Prostate gland (tissue), 2 donors: ENCODE data around the gene CLDN20. TPM values are rescaled to one million over a fixed set of nuclear protein-coding genes. Genes with fewer than 3 reads are reported as not detected.

Source experiments
- DNase-seq: peaks from one replicate; pipeline ENCODE4 v3.0.0-alpha.2; 2019; ENCODE audit warnings: low spot score
- H3K27ac ChIP-seq, 2 donors: fragments of 200-600 bp; sonication (generic); 2 replicates each; pipeline ENCODE4 v1.5.1; 2017 to 2019
- H3K27me3 ChIP-seq: fragments of 200-600 bp; sonication (generic); replicated peaks from 2 replicates; pipeline ENCODE4 v1.5.1; 2019; ENCODE audit not compliant: insufficient read depth
- H3K36me3 ChIP-seq, 2 donors: fragments of 200-600 bp; sonication (generic); 1 replicate in 1 of 2; 2 replicates in 1 of 2; pipeline versions ENCODE4 v1.5.1 to v1.8.1; 2017 to 2019
- H3K4me1 ChIP-seq: fragments of 200-600 bp; sonication (generic); replicated peaks from 2 replicates; pipeline ENCODE4 v1.5.1; 2019
- H3K4me3 ChIP-seq, 2 donors: fragments of 200-600 bp; sonication (generic); 2 replicates each; pipeline ENCODE4 v1.5.1; 2017 to 2019
- H3K9me3 ChIP-seq: fragments of 200-600 bp; sonication (generic); 2 replicates; pipeline ENCODE4 v1.5.1; 2017
- CTCF ChIP-seq, 4 experiments: fragments of 200-600 bp in 2 of 4; fragments of 450-650 bp in 2 of 4; sonication (generic) in 2 of 4; IDR thresholded peaks; 1 replicate in 3 of 4; 2 replicates in 1 of 4; pipeline ENCODE4 v1.5.1; 2016 to 2019; ENCODE audit warnings: antibody characterized with exemption in 4 of 4, mild to moderate bottlenecking in 2 of 4, moderate library complexity in 2 of 4
- POLR2A ChIP-seq: fragments of 450-650 bp; IDR thresholded peaks from one replicate; pipeline ENCODE4 v1.6.1; 2016; ENCODE audit warnings: antibody characterized with exemption, mild to moderate bottlenecking
- POLR2AphosphoS5 ChIP-seq: sonication (generic); formaldehyde crosslinking; IDR thresholded peaks from one replicate; pipeline ENCODE4 v1.6.1; 2017; ENCODE audit warnings: antibody characterized with exemption
- WGBS: methylation state at CpG from one replicate; pipeline ENCODE4 v1.1.5; 2018; 5-methylcytosine and 5-hydroxymethylcytosine counted together
- intact Hi-C: fragments of 100-400 bp; cut with DNase I; formaldehyde crosslinking; loops from one replicate; pipeline ENCODE4 v1.14.2; 2022
- total RNA-seq, 2 donors: library from RNA; depleted of rRNA; stranded (reverse); fragments of >200 nt; gene quantifications; one replicate each; pipeline ENCODE4 v1.1.0, GENCODE V29; 2016

CLDN20 gene
- total RNA-seq, 2 donors from 2014 or later: not detected

GRCh38 chr6:155256122-155256795, 7.6 kb upstream of the CLDN20 start:
- WGBS: 77% methylated on average over 12 of the region's 13 CpGs
- H3K4me3 ChIP-seq: no peak overlapping the region
- no peaks in the 10 kb centered on the region for H3K9me3 ChIP-seq
- TF ChIP-seq POLR2A: no peak
- no peak for TF ChIP-seq CTCF (IDR thresholded peaks at IDR 0.05)
- no peak for TF ChIP-seq POLR2AphosphoS5
- intact Hi-C loops: no loop called here
- no peak for DNase-seq
- H3K27me3 ChIP-seq: no peaks in the 10 kb centered on the region
- no peaks in the 10 kb centered on the region for H3K36me3 ChIP-seq
- H3K27ac ChIP-seq: no peak overlapping the region
- no peaks in the 10 kb centered on the region for H3K4me1 ChIP-seq

- 96% methylated on average over 9 of the region's 9 CpGs for WGBS
- Histone ChIP-seq H3K4me1 (no peaks in the 10 kb centered on the region), H3K9me3 (no peaks in the 10 kb centered on the region), H3K36me3 (no peaks in the 10 kb centered on the region), H3K4me3 (no peak overlapping the region), H3K27ac (no peak overlapping the region), H3K27me3 (no peaks in the 10 kb centered on the region)
- intact Hi-C loops: no loop called here
- no peak for DNase-seq
- no peak for TF ChIP-seq CTCF (IDR thresholded peaks at IDR 0.05)
- no peak for TF ChIP-seq POLR2AphosphoS5
- TF ChIP-seq POLR2A: no peak
Measured at GRCh38 chr6:155257796-155258195, 6.0 kb upstream of the CLDN20 start.

GRCh38 chr6:155259204-155259603, 4.6 kb upstream of the CLDN20 start:
- no peak overlapping the region for H3K27ac ChIP-seq
- H3K4me1 ChIP-seq: no peaks in the 10 kb centered on the region
- DNase-seq: no peak
- intact Hi-C loops: no loop called here
- H3K27me3 ChIP-seq: no peaks in the 10 kb centered on the region
- no peaks in the 10 kb centered on the region for H3K9me3 ChIP-seq
- H3K36me3 ChIP-seq: no peaks in the 10 kb centered on the region
- TF ChIP-seq CTCF (IDR thresholded peaks at IDR 0.05) (no peak), POLR2AphosphoS5 (no peak), POLR2A (no peak)
- H3K4me3 ChIP-seq: no peak overlapping the region
- 90% methylated on average over 3 of the region's 3 CpGs for WGBS

- no peak overlapping the region for H3K4me3 ChIP-seq
- no peak for DNase-seq
- 89% methylated on average over 5 of the region's 5 CpGs for WGBS
- no peaks in the 10 kb centered on the region for H3K36me3 ChIP-seq
- no peak overlapping the region for H3K27ac ChIP-seq
- no peaks in the 10 kb centered on the region for H3K4me1 ChIP-seq
- TF ChIP-seq POLR2AphosphoS5 (no peak), POLR2A (no peak)
- no peaks in the 10 kb centered on the region for H3K27me3 ChIP-seq
- H3K9me3 ChIP-seq: no peaks in the 10 kb centered on the region
- intact Hi-C loops: no loop called here
Measured at GRCh38 chr6:155259897-155260296, 3.9 kb upstream of the CLDN20 start.

GRCh38 chr6:155260686-155261085, 3.1 kb upstream of the CLDN20 start:
- no peaks in the 10 kb centered on the region for H3K36me3 ChIP-seq

More at GRCh38 chr6:155260686-155261085, 3.1 kb upstream of the CLDN20 start:
- no peaks in the 10 kb centered on the region for H3K9me3 ChIP-seq
- intact Hi-C loops: no loop called here
- H3K4me3 ChIP-seq: no peak overlapping the region
- no peak for DNase-seq
- H3K4me1 ChIP-seq: no peaks in the 10 kb centered on the region
- 86% methylated on average over 3 of the region's 3 CpGs for whole genome bisulfite sequencing
- H3K27ac ChIP-seq: no peak overlapping the region
- no peak for TF ChIP-seq POLR2A
- no peak for TF ChIP-seq CTCF (IDR thresholded peaks at IDR 0.05)
- no peaks in the 10 kb centered on the region for H3K27me3 ChIP-seq
